HG03460 (cell line): ENCODE results near the gene SNX24.
"Not testable (repeated sequence)": the region's sequence is repeated elsewhere in the genome, so short reads cannot be mapped to it uniquely, and the experiment has no call there.

Experiments
- ATAC-seq: cut with Tn5 transposase; IDR thresholded peaks from one replicate; pipeline ENCODE4 v1.9.1; 2021; ENCODE audit not compliant: unreplicated experiment

The SNX24 gene

GRCh38 chr5:122845229-122846050, at the start of gene SNX24:
Gene SNX24, plus strand, starts transcription at chr5:122845613. Its CDS starts 21 bp downstream, at chr5:122845634.
- peak; percentile 83 for ATAC-seq

- no peak for ATAC-seq
Observed at GRCh38 chr5:122805481-122805880, 39.9 kb upstream of the SNX24 start.

GRCh38 chr5:122810405-122810804, 35.0 kb upstream of the SNX24 start:
- ATAC-seq = no peak

GRCh38 chr5:122815218-122815767, 30.1 kb upstream of the SNX24 start:
- no peak for ATAC-seq

GRCh38 chr5:122816756-122817155, 28.7 kb upstream of the SNX24 start:
- ATAC-seq = no peak

- no peak for ATAC-seq
Observed at GRCh38 chr5:122831984-122832383, 13.4 kb upstream of the SNX24 start.

GRCh38 chr5:122835681-122836080, 9.7 kb upstream of the SNX24 start:
- ATAC-seq = no peak

GRCh38 chr5:122836947-122837346, 8.5 kb upstream of the SNX24 start:
- ATAC-seq = no peak

- no peak for ATAC-seq
Observed at GRCh38 chr5:122839731-122840130, 5.7 kb upstream of the SNX24 start.

- no peak for ATAC-seq
Observed at GRCh38 chr5:122842016-122842580, 3.3 kb upstream of the SNX24 start.

- ATAC-seq = peak; percentile 1
Observed at GRCh38 chr5:122844136-122844909, 1.1 kb upstream of the SNX24 start.

GRCh38 chr5:122844910-122845228, 544 bp upstream of the SNX24 start:
- ATAC-seq = peak; percentile 49

GRCh38 chr5:122846051-122846550, 688 bp downstream of the SNX24 start:
- no peak for ATAC-seq

GRCh38 chr5:122847687-122848081, 2.3 kb downstream of the SNX24 start:
- no peak for ATAC-seq

- no peak for ATAC-seq
Observed at GRCh38 chr5:122849771-122850170, 4.4 kb downstream of the SNX24 start.

- ATAC-seq = not testable (repeated sequence)
Observed at GRCh38 chr5:122857538-122857937, 12.1 kb downstream of the SNX24 start.

GRCh38 chr5:122858451-122858850, 13.0 kb downstream of the SNX24 start:
- no peak for ATAC-seq

GRCh38 chr5:122863240-122863639, 17.8 kb downstream of the SNX24 start:
- no peak for ATAC-seq

- no peak for ATAC-seq
Observed at GRCh38 chr5:122863721-122864120, 18.3 kb downstream of the SNX24 start.

- no peak for ATAC-seq
Observed at GRCh38 chr5:122864400-122864799, 19.0 kb downstream of the SNX24 start.

GRCh38 chr5:122864842-122865241, 19.4 kb downstream of the SNX24 start:
- no peak for ATAC-seq
